Hepatocyte (in vitro differentiated cells): ENCODE measurements around the gene VPS16. TPM values are rescaled to one million over a fixed set of nuclear protein-coding genes. Genes with fewer than 3 reads are reported as not detected.

Experiments
- DNase-seq: peaks from one replicate; pipeline ENCODE4 v3.0.0-alpha.2; 2016; ENCODE audit warnings: low spot score
- H2AFZ ChIP-seq: fragments of 200-600 bp; sonication (generic); 2 replicates; pipeline ENCODE4 v1.6.0; 2016; ENCODE audit warnings: antibody characterized with exemption, mild to moderate bottlenecking
- H3K27ac ChIP-seq: fragments of 200-600 bp; sonication (generic); 2 replicates; pipeline ENCODE4 v1.5.1; 2016; ENCODE audit warnings: mild to moderate bottlenecking
- H3K27me3 ChIP-seq: fragments of 200-600 bp; sonication (generic); 2 replicates; pipeline ENCODE4 v1.6.1; 2016
- H3K36me3 ChIP-seq: fragments of 200-600 bp; sonication (generic); replicated peaks from 2 replicates; pipeline ENCODE4 v1.5.1; 2016; ENCODE audit warnings: low read depth; ENCODE audit not compliant: insufficient read depth
- H3K4me1 ChIP-seq: fragments of 200-600 bp; sonication (generic); 2 replicates; pipeline ENCODE4 v1.5.1; 2016; ENCODE audit warnings: mild to moderate bottlenecking, moderate library complexity; ENCODE audit not compliant: insufficient read depth
- H3K4me2 ChIP-seq: fragments of 200-600 bp; sonication (generic); 2 replicates; pipeline ENCODE4 v1.6.0; 2016
- H3K4me3 ChIP-seq: fragments of 200-600 bp; sonication (generic); 2 replicates; pipeline ENCODE4 v1.5.1; 2016; ENCODE audit warnings: mild to moderate bottlenecking
- H3K79me2 ChIP-seq: fragments of 200-600 bp; sonication (generic); 2 replicates; pipeline ENCODE4 v1.6.0; 2017; ENCODE audit warnings: mild to moderate bottlenecking
- H3K9me2 ChIP-seq: fragments of 200-600 bp; sonication (generic); replicated peaks from 2 replicates; pipeline ENCODE4 v1.6.0; 2017; ENCODE audit warnings: mild to moderate bottlenecking; ENCODE audit not compliant: insufficient read depth
- H3K9me3 ChIP-seq: fragments of 200-600 bp; sonication (generic); 2 replicates; pipeline ENCODE4 v1.5.1; 2016; ENCODE audit warnings: low read depth, mild to moderate bottlenecking
- H4K20me1 ChIP-seq: fragments of 200-600 bp; sonication (generic); 2 replicates; pipeline ENCODE4 v1.6.0; 2016; ENCODE audit warnings: mild to moderate bottlenecking; ENCODE audit not compliant: insufficient read depth, poor library complexity, severe bottlenecking
- CTCF ChIP-seq: fragments of 200-600 bp; sonication (generic); IDR thresholded peaks from 2 replicates; pipeline ENCODE4 v1.5.1; 2016; ENCODE audit warnings: antibody characterized with exemption, mild to moderate bottlenecking; ENCODE audit not compliant: poor library complexity
- EZH2 ChIP-seq: fragments of 200-600 bp; sonication (generic); IDR thresholded peaks from 2 replicates; pipeline ENCODE4 v1.6.1; 2016; ENCODE audit warnings: antibody characterized with exemption, mild to moderate bottlenecking, borderline replicate concordance
- EZH2phosphoT487 ChIP-seq: fragments of 200-600 bp; sonication (generic); IDR thresholded peaks from one replicate; pipeline ENCODE4 v1.6.1; 2018; ENCODE audit warnings: antibody characterized with exemption, mild to moderate bottlenecking, low read depth, moderate library complexity; ENCODE audit not compliant: unreplicated experiment, severe bottlenecking
- WGBS: methylation state at CpG from one replicate; pipeline ENCODE4 v1.1.6; 2016; ENCODE audit warnings: low lambda C conversion rate; ENCODE audit errors: missing lambda C conversion rate; 5-methylcytosine and 5-hydroxymethylcytosine counted together
- polyA plus RNA-seq: library from polyadenylated mRNA; unstranded; fragments of >200 nt; fragmentation: Nextera tagmentation; extraction: Ambion mirVana; gene quantifications from 2 replicates; pipeline ENCODE4 v1.2.1, GENCODE V29; 2016
- total RNA-seq: library from RNA; depleted of rRNA; stranded (reverse); fragments of >200 nt; gene quantifications from 2 replicates; pipeline ENCODE4 v1.2.3, GENCODE V29; 2014

The VPS16 gene
- total and polyA plus RNA-seq, 2 experiments from 2014 or later: 34.6 to 42.9 TPM

- Histone ChIP-seq H2AFZ (no peak overlapping the region), H3K79me2 (peaks cover 96% of the 10 kb centered on the region), H3K4me1 (no peaks in the 10 kb centered on the region), H3K4me3 (no peak overlapping the region), H3K9me3 (no peaks in the 10 kb centered on the region), H3K36me3 (no peaks in the 10 kb centered on the region), H3K9me2 (no peaks in the 10 kb centered on the region), H3K27ac (no peak overlapping the region), H3K4me2 (no peak overlapping the region), H3K27me3 (no peaks in the 10 kb centered on the region), H4K20me1 (peaks cover 35% of the 10 kb centered on the region)
- WGBS: 94% methylated on average over 3 of the region's 3 CpGs
- no peak for DNase-seq
- TF ChIP-seq EZH2 (no peak), CTCF (no peak), EZH2phosphoT487 (no peak)
Measured at GRCh38 chr20:2887715-2888114, 47.2 kb downstream of the VPS16 start.

- Histone ChIP-seq H3K79me2 (peaks cover 98% of the 10 kb centered on the region), H3K27ac (no peak overlapping the region), H3K9me3 (no peaks in the 10 kb centered on the region), H3K27me3 (no peaks in the 10 kb centered on the region), H3K9me2 (no peaks in the 10 kb centered on the region), H3K4me1 (no peaks in the 10 kb centered on the region), H3K4me3 (no peak overlapping the region), H3K36me3 (no peaks in the 10 kb centered on the region), H4K20me1 (peaks cover 35% of the 10 kb centered on the region), H3K4me2 (no peak overlapping the region), H2AFZ (no peak overlapping the region)
- TF ChIP-seq EZH2 (no peak), CTCF (no peak)
- DNase-seq: no peak
- WGBS: over 99% methylated on average over 4 of the region's 4 CpGs
Measured at GRCh38 chr20:2888224-2888955, 47.8 kb downstream of the VPS16 start.

GRCh38 chr20:2889209-2889608, 48.7 kb downstream of the VPS16 start:
- H3K4me3 ChIP-seq: no peak overlapping the region
- H2AFZ ChIP-seq: no peak overlapping the region
- H3K9me2 ChIP-seq: no peaks in the 10 kb centered on the region
- WGBS: 98% methylated on average over 1 of the region's 1 CpG
- no peaks in the 10 kb centered on the region for H3K27me3 ChIP-seq
- no peak for DNase-seq
- no peaks in the 10 kb centered on the region for H3K4me1 ChIP-seq
- H3K36me3 ChIP-seq: no peaks in the 10 kb centered on the region
- TF ChIP-seq EZH2 (no peak), EZH2phosphoT487 (no peak), CTCF (no peak)
- peaks cover 35% of the 10 kb centered on the region for H4K20me1 ChIP-seq
- H3K9me3 ChIP-seq: no peaks in the 10 kb centered on the region
- H3K79me2 ChIP-seq: peaks cover 98% of the 10 kb centered on the region
- H3K4me2 ChIP-seq: no peak overlapping the region
- H3K27ac ChIP-seq: no peak overlapping the region
